HG03103 (cell line): ENCODE results near the gene NRG3.
"Not testable (repeated sequence)": the region's sequence is repeated elsewhere in the genome, so short reads cannot be mapped to it uniquely, and the experiment has no call there.

Experiments
- ATAC-seq: cut with Tn5 transposase; IDR thresholded peaks from one replicate; pipeline ENCODE4 v1.9.1; 2021; ENCODE audit warnings: low read depth; ENCODE audit not compliant: unreplicated experiment

Gene NRG3

DNA sequence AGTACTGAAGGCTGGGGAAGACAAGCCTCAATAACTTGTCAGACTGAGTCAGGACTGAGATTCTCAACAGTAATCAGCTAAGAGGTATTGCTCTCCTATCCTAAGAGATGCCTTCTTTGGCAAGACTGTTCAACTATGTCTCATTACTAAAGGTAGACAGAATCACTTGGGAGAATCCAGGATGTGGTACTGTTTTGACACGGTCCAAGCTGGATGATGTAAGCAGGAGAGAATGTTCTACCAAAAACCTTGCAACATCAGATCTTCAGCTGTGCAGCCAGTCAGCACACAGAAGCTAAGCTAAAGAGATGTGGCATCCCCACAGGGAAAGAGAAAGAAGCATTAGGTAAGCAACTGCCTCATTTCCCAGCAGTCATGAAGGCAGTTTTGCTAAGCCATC lies 391.4 kb downstream of the NRG3 start:
- no peak for ATAC-seq

DNA sequence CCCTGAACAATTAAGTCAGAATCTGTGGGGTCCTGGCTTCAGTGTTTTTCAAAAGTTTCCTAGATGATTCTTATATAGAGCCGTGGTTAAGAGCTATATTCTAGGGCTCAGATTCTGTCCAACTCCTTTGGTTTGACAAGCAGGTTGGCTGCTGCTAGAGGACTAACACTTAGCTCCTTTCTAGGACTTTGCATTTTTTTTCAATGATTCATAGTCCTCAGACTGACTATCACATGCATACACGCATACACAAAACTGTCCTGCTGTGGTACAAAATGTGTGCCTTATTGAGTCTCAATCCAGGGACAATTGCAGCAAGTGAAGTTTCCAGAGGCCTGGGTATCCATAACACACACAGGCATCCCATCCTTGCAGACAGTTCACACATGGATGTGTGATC lies 392.0 kb downstream of the NRG3 start:
- ATAC-seq = no peak

DNA sequence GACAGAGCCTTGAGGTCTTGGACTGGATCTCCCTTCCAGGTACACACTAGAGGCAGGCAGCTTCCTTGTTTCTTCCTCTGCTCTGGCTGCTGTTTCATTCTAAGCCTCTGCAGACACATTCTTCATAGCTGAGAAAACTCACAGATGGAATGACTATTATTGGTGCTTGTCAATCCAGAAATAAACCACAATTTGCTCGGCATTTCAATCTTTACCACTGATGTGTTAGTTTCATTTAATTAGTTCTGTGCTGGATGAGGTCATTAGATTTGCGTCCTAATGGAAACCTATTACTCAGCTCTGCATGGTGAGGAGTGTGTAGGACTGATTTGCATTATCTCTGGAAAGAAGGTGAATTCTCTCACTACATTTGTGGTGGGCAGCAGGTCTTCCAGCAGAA lies 392.5 kb downstream of the NRG3 start:
- ATAC-seq = no peak

- no peak for ATAC-seq
Observed at GRCh38 chr10:82267960-82268359, 393.0 kb downstream of the NRG3 start.

GRCh38 chr10:82277591-82277990 lies 402.6 kb downstream of the NRG3 start:
- ATAC-seq = no peak

DNA sequence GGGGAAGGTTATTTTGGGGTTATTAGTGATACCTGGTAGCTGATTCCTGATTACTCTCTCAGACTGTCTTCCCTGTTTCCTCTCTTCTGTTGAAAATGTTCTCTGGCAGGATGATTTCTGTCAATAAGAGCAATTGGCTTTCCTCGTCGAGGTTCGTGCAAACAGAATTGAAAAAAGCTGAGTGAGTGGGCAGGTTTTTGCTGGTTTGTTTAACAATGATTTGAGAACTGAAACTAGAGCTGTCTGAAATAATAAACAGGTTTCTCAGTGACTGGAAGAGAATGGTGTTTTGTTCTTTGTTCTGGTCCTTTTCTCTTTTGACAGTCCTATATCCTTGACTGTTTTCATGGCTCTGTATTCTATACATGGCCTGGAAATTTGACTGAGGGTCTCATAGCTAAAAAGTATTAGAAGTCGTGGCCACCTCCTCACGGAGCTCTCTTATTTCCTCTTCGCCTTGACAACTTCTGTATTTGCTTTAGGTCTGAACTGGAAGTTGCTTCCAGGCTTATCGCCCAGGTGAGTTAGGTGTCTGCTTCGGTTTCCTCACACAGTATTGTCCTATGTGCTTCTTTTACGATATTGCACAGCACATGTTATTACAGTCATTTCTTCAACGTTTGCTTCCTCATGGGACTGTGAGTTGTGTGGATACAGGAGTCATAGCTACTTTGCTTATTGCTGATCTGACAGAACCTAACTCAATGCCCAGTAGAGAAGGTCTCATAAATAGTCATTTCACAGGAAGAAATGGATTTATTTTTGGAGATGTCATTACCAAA lies 403.6 kb downstream of the NRG3 start:
- ATAC-seq = no peak

DNA sequence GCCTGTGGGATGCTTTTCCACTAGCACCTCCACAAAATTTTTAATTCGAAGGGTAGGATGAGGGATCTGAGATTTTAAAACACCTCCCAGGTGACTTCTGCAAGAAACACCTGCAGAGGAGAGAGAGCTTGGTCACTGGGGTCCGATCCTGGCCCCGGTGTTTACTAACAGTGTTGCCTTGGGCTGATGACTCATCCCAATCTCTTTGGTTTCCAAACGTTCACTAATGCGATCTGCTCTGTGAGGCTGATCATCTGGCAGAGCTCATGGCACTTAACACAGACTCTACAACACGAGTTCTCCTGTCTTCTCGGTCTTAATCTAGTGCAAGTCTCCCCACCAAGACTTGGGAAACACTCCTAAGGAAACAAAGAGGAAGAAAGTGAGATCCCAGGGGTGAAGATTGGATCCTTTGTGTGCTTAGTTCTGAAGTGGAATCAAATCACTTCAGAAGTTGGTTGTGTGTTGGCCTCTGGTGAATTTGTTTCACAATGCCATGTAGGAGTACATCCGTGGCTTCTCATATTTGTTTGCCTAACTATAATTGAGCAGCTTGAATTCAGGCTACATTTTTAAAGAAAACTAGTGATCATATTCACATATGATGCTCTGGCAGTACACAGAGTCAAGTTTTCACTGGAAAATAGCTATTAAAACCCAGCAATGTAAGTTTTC lies 407.9 kb downstream of the NRG3 start:
- ATAC-seq = no peak

GRCh38 chr10:82284180-82284579 lies 409.2 kb downstream of the NRG3 start:
- no peak for ATAC-seq

- ATAC-seq = no peak
Observed at GRCh38 chr10:82288461-82288881, 413.5 kb downstream of the NRG3 start.

GRCh38 chr10:82289945-82290344 lies 415.0 kb downstream of the NRG3 start:
- no peak for ATAC-seq

DNA sequence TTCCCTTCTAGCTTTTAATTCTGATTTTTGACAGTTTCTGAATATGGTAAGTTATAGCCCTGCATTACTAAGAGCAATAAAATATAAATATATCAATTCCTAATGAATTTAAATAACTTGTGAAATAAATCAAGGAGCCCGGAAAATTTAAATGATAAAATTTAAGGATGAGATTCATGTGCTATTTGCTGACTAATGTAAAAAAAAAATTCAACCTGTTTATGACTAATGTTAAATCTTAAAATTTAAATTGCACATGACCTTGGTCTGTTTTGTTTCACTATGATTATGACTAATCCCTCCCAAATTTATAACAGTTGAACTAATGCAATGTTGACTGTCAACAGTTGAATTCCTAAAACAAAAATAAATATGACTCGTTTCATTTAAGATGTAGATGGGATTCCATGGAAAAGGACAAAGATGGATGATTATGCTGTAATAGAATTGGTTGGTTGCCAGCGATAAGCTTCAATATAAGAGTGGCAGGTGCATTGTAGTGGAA lies 419.9 kb downstream of the NRG3 start:
- no peak for ATAC-seq

- no peak for ATAC-seq
Observed at GRCh38 chr10:82308641-82309040, 433.6 kb downstream of the NRG3 start.

- no peak for ATAC-seq
Observed at GRCh38 chr10:82310839-82311238, 435.8 kb downstream of the NRG3 start.

DNA sequence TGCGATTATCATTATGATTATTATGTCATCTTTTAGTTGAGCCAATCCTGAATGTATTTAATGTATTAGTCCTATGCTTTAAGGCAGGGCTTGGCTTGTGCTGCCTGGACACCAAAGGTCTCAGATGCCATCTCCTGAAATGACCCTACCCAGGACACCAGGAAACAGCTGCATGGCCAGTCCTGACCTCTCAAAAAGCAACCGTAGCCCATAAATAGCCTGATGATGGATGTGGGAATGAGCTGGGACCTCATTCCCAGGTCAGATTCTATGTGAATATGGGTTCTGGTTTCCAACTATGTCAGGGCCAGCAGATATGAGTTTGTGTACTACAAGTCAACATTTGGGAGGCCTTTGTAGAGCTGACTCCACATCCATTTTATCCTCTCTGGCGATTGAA lies 438.4 kb downstream of the NRG3 start:
- ATAC-seq = no peak

GRCh38 chr10:82318534-82318933 lies 443.5 kb downstream of the NRG3 start:
- ATAC-seq = no peak

DNA sequence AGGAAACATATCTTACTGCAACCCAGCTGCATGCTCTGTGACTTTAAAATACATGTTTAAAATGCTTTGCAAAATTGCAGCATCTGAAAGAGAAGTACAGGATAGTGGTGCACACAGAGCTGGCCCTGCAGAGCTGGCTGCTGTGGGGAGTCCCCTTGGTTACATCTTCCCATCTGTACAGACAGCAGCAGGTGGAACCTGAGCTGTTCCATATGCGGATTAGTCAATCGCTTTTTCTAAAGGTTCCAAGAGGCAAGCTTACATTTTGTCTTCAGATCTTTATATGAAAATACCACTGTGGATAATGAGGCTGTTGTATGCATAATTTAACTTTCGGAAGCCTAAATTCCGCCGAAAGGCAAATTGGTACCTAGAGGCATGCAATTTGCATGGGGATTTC lies 444.1 kb downstream of the NRG3 start:
- ATAC-seq = no peak

DNA sequence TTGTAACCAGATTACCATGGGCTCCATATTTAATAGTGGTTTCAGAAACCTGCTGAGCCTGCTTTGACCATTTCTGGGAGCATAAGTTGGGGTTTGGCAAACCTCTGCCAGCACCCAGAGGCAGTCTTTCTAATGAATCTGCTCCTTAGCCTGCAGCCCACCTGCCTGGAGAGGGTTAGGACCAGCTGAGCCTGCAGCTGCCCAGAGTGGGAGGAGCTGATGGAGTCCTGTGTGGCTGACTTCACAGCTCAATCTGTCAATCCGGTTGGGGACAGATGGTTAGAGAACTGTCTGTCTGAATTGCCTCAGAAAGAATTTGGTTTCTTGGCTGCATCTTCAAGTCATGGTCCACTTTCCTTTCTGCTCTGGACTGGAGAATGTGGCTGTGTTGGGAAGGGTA lies 444.6 kb downstream of the NRG3 start:
- no peak for ATAC-seq

- no peak for ATAC-seq
Observed at GRCh38 chr10:82321724-82322123, 446.7 kb downstream of the NRG3 start.

GRCh38 chr10:82331716-82332115 lies 456.7 kb downstream of the NRG3 start:
- ATAC-seq = no peak

DNA sequence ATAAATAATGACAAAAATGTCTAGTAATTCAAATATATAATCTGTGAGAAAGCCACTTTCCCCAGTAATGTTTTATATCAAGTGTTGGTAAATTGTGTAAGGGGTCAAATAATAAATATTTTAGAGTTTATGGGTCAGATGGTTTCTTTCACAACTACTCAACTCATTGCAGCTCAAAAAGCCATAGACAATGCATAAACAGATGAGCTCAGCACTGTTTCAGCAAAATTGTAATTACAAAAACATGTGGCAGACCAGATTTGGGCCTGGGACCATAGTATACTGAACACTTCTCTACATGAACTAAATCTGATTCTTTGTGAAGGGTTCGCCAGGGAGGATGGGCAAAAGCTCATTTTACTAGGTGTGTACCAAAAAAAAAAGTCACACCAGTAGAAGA lies 460.8 kb downstream of the NRG3 start:
- ATAC-seq = no peak

- ATAC-seq = no peak
Observed at GRCh38 chr10:82340166-82340565, 465.2 kb downstream of the NRG3 start.

DNA sequence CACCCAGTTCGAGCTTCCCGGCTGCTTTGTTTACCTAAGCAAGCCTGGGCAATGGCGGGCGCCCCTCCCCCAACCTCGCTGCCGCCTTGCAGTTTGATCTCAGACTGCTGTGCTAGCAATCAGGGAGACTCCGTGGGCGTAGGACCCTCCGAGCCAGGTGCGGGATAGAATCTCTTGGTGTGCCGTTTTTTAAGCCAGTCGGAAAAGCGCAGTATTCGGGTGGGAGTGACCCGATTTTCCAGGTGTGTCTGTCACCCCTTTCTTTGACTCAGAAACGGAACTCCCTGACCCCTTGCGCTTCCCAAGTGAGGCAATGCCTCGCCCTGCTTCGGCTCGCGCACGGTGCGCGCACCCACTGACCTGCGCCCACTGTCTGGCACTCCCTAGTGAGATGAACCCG lies 474.6 kb downstream of the NRG3 start:
- ATAC-seq = not testable (repeated sequence)
